ENCODE data around the gene RCBTB2. TPM values are rescaled to one million over a fixed set of nuclear protein-coding genes. Genes with fewer than 3 reads are reported as not detected.

RCBTB2 gene
- polyA plus RNA-seq, 3 donors: 55.5 to 100 (median 64.4) TPM

- peaks cover 66 to 80% of the 10 kb centered on the region in 2 donors for H3K4me1 ChIP-seq (ENCODE audit: control insufficient read depth in 1 of 2, insufficient read depth in 2 of 2, low read length in 2 of 2)
- peaks cover 12 to 52% of the 10 kb centered on the region in 2 donors for H3K36me3 ChIP-seq (replicated peaks in 1 of 2; ENCODE audit: control insufficient read depth in 1 of 2, insufficient read depth in 2 of 2, low read length in 2 of 2)
- H3K27me3 ChIP-seq (ENCODE audit: control insufficient read depth in 2 of 2, insufficient read depth in 2 of 2, low read length in 2 of 2): no peaks in the 10 kb centered on the region
- Mint-ChIP-seq H3K27ac (peak overlapping the region; percentile 91 to 98 (median 97)), H3K27me3 (ENCODE audit: low read depth in 3 of 3) (peaks cover 0 to 3% (median 0%) of the 10 kb centered on the region in 3 donors), H3K36me3 (peaks cover 56 to 82% of the 10 kb centered on the region in 2 donors), H3K4me3 (no peak overlapping the region), H3K9me3 (peaks cover 0 to 3% (median 0%) of the 10 kb centered on the region in 7 donors), H3K4me1 (peaks cover 81% of the 10 kb centered on the region)
- H2AFZ ChIP-seq (ENCODE audit: insufficient read depth, low read depth, low read length, poor library complexity, severe bottlenecking): no peak overlapping the region
- H3K4me2 ChIP-seq (replicated peaks; ENCODE audit: extremely low read depth, low read length, poor library complexity, severe bottlenecking): no peak overlapping the region
- TF ChIP-seq, protein P1, sequence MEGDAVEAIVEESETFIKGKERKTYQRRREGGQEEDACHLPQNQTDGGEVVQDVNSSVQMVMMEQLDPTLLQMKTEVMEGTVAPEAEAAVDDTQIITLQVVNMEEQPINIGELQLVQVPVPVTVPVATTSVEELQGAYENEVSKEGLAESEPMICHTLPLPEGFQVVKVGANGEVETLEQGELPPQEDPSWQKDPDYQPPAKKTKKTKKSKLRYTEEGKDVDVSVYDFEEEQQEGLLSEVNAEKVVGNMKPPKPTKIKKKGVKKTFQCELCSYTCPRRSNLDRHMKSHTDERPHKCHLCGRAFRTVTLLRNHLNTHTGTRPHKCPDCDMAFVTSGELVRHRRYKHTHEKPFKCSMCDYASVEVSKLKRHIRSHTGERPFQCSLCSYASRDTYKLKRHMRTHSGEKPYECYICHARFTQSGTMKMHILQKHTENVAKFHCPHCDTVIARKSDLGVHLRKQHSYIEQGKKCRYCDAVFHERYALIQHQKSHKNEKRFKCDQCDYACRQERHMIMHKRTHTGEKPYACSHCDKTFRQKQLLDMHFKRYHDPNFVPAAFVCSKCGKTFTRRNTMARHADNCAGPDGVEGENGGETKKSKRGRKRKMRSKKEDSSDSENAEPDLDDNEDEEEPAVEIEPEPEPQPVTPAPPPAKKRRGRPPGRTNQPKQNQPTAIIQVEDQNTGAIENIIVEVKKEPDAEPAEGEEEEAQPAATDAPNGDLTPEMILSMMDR (IDR thresholded peaks at IDR 0.05): no peak
- peaks cover 10% of the 10 kb centered on the region for H3K79me2 ChIP-seq (ENCODE audit: insufficient read depth, low read length)
- no peaks in the 10 kb centered on the region for H3K9me3 ChIP-seq (replicated peaks in 1 of 2; ENCODE audit: control insufficient read depth in 1 of 2, insufficient read depth in 1 of 2, low read length in 2 of 2)
- no peaks in the 10 kb centered on the region for H4K20me1 ChIP-seq (ENCODE audit: insufficient read depth, low read length)
- peak overlapping the region; percentile 77 to 87 for H3K27ac ChIP-seq (ENCODE audit: low read depth in 1 of 2, low read length in 2 of 2)
- intact Hi-C loops (cut with micrococcal nuclease): loop anchor here (5.0 to 10.0 kb wide), 4 partner anchors 57 to 481 kb away; no protein-coding TSS in a partner anchor
- no peak overlapping the region for H3K4me3 ChIP-seq (replicated peaks in 1 of 3; ENCODE audit: low read depth in 2 of 3, low read length in 3 of 3)
- DNase-seq: peak; percentile 25 to 63 (median 41)
- no peak overlapping the region for H3K9ac ChIP-seq (ENCODE audit: insufficient read depth, low read length, poor library complexity, severe bottlenecking)
- WGBS (ENCODE audit: insufficient coverage): no CpG with 5 or more reads among the region's 2 CpGs
These were observed 31.2 kb downstream of the RCBTB2 start for GRCh38 chr13:48501705-48502104.

DNA sequence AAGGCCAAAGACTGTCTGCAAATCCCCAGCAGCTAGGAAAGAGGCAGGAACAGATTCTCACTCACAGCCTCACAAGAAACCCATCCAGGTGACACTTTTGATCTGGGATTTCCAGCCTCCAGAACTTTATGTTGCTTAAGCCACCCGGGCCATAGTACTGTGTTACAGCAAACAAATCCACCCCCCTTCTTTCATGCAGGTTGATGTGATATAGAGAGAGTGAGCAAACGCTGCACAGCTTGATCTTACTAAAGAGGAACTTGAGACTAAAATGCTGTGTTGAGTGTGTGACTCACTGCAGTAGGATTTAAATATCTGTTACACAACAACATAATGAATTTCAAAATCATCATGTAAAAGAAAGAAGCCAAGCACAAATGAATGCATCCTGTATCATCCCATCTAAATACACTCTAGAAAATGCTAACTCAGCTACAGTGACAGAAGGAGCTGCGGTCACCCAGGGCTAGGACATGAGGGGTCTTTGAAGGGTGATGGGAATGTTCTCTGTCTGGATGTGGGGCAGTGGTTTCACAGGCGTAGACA, 32.2 kb downstream of the RCBTB2 start:
- Mint-ChIP-seq H3K27me3 (ENCODE audit: low read depth in 3 of 3) (peaks cover 0 to 1% (median 0%) of the 10 kb centered on the region in 3 donors), H3K27ac (peak overlapping the region; percentile 91 to 98 (median 97)), H3K4me3 (peak overlapping the region in 1 of 2 donors; percentile 39), H3K4me1 (peaks cover 72% of the 10 kb centered on the region), H3K36me3 (peaks cover 58 to 89% of the 10 kb centered on the region in 2 donors), H3K9me3 (peaks cover 0 to 3% (median 0%) of the 10 kb centered on the region in 7 donors)
- no peaks in the 10 kb centered on the region for H3K27me3 ChIP-seq (ENCODE audit: control insufficient read depth in 2 of 2, insufficient read depth in 2 of 2, low read length in 2 of 2)
- no peak overlapping the region for H3K4me3 ChIP-seq (replicated peaks in 1 of 3; ENCODE audit: low read depth in 2 of 3, low read length in 3 of 3)
- H3K9ac ChIP-seq (ENCODE audit: insufficient read depth, low read length, poor library complexity, severe bottlenecking): peak overlapping the region; percentile 37
- H3K79me2 ChIP-seq (ENCODE audit: insufficient read depth, low read length): peaks cover 10% of the 10 kb centered on the region
- DNase-seq: peak; percentile 90 to 98 (median 96)
- H2AFZ ChIP-seq (ENCODE audit: insufficient read depth, low read depth, low read length, poor library complexity, severe bottlenecking): no peak overlapping the region
- no CpG with 5 or more reads among the region's 4 CpGs for WGBS (ENCODE audit: insufficient coverage)
- peak overlapping the region; percentile 77 to 87 for H3K27ac ChIP-seq (ENCODE audit: low read depth in 1 of 2, low read length in 2 of 2)
- H3K9me3 ChIP-seq (replicated peaks in 1 of 2; ENCODE audit: control insufficient read depth in 1 of 2, insufficient read depth in 1 of 2, low read length in 2 of 2): no peaks in the 10 kb centered on the region
- H3K36me3 ChIP-seq (replicated peaks in 1 of 2; ENCODE audit: control insufficient read depth in 1 of 2, insufficient read depth in 2 of 2, low read length in 2 of 2): peaks cover 19 to 61% of the 10 kb centered on the region in 2 donors
- TF ChIP-seq, protein P1 (IDR thresholded peaks at IDR 0.05): no peak
- peak overlapping the region; percentile 26 for H3K4me2 ChIP-seq (replicated peaks; ENCODE audit: extremely low read depth, low read length, poor library complexity, severe bottlenecking)
- H3K4me1 ChIP-seq (ENCODE audit: control insufficient read depth in 1 of 2, insufficient read depth in 2 of 2, low read length in 2 of 2): peaks cover 56 to 70% of the 10 kb centered on the region in 2 donors
- intact Hi-C loops (cut with micrococcal nuclease): loop anchor here (5.0 to 10.0 kb wide), 4 partner anchors 56 to 482 kb away; no protein-coding TSS in a partner anchor
- no peaks in the 10 kb centered on the region for H4K20me1 ChIP-seq (ENCODE audit: insufficient read depth, low read length)
